WI38 (cell line): ENCODE data around the gene TP53I13.

Experiments used
- H3K4me3 ChIP-seq: 2 replicates; pipeline ENCODE4 v1.5.1; 2011; ENCODE audit warnings: low read depth, mild to moderate bottlenecking, control low read depth, low read length
- TF ChIP-seq, protein P1 (sequence below): IDR thresholded peaks from 2 replicates; pipeline ENCODE4 v1.5.1; 2012; ENCODE audit warnings: low read depth, mild to moderate bottlenecking, control low read depth, low read length

Gene TP53I13

DNA sequence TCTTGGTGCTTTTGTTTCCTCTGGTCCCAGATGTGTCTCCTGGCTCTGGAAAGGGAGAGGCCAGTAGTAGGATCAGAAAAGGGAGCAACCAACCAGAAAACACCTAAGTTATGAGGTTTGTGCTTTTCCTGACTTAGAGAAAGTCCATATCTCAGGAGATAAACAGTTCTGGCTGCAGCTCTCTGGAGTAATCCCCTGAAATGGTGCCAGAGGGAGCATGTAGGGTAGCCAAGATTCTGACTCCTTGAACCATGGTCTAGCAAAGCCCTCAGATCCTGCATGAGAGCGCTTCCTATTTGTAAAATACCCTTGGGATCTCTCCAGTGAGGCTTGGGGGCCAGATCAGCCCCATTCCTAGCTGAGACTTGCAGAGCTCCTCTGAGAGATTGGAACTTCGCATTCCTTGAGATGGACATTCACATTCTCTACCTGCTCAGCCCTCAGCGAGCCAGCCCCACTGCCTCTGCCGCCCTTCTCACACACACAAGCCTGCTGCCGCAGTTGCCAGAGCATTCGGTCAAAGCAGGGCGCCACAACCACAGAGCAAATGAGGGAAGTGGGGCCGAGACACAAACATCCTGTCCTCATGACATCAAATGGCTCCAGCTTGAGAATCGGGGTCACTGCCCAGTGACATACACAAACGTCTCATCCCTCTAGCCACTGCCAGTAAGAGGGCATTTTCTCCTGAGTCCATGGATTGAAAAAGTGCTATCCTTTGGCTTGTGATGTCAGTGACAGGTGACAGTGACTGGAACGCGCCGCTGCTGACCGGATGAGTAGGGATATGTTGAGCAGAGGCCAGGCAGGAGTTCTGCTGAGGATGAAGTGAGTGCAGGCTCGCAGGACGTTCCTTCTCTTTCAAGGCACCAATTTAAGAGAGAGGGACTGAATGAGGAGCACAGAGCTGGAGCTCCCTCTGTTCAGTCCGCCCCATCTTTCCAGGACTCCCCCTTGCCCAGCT is 6.7 kb upstream of the TP53I13 start:
- TF ChIP-seq, protein P1, sequence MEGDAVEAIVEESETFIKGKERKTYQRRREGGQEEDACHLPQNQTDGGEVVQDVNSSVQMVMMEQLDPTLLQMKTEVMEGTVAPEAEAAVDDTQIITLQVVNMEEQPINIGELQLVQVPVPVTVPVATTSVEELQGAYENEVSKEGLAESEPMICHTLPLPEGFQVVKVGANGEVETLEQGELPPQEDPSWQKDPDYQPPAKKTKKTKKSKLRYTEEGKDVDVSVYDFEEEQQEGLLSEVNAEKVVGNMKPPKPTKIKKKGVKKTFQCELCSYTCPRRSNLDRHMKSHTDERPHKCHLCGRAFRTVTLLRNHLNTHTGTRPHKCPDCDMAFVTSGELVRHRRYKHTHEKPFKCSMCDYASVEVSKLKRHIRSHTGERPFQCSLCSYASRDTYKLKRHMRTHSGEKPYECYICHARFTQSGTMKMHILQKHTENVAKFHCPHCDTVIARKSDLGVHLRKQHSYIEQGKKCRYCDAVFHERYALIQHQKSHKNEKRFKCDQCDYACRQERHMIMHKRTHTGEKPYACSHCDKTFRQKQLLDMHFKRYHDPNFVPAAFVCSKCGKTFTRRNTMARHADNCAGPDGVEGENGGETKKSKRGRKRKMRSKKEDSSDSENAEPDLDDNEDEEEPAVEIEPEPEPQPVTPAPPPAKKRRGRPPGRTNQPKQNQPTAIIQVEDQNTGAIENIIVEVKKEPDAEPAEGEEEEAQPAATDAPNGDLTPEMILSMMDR: no peak

DNA sequence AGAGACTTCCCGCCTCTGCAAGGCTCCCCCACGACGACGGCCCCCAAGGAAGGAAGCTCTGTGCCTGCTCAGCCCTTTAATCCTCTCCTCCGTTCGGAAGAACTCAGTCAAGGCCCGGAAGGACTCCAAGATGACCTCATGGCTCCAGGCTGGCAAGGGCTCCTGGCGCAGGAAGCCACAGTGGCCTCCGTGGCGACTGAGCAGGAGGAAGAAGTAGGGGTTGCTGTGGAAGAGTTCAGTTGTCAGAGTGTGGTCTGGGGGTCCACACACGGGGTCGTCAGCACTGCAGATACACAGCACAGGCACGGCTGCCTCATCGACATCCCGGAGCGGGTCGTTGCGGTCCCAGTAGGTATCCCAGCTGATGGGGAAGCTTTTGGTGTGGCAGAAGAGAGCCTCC is 5.9 kb upstream of the TP53I13 start:
- no peak overlapping the region for H3K4me3 ChIP-seq
- TF ChIP-seq, protein P1: no peak

More for the DNA sequence above, 6.7 kb upstream of the TP53I13 start:
- H3K4me3 ChIP-seq: no peak overlapping the region

DNA sequence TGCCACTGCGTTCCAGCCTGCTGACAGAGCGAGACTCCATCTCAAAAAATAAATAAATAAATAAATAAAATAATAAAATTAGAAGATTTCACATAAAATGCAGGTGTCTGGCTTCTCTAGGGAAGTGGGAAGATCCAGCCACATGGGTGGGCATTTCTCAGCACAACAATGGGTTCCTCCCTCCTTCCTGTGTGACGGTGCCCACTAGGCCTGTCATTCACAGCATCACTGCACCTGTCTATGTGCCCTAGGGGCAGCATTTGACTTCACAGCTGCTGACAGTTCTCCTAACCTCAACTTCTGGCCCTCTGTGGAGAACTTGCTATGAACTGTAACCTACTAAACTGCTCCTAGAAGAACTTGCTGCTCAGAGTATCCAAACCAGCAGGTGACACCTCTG is 4.7 kb upstream of the TP53I13 start:
- TF ChIP-seq, protein P1: no peak
- H3K4me3 ChIP-seq: no peak overlapping the region

DNA sequence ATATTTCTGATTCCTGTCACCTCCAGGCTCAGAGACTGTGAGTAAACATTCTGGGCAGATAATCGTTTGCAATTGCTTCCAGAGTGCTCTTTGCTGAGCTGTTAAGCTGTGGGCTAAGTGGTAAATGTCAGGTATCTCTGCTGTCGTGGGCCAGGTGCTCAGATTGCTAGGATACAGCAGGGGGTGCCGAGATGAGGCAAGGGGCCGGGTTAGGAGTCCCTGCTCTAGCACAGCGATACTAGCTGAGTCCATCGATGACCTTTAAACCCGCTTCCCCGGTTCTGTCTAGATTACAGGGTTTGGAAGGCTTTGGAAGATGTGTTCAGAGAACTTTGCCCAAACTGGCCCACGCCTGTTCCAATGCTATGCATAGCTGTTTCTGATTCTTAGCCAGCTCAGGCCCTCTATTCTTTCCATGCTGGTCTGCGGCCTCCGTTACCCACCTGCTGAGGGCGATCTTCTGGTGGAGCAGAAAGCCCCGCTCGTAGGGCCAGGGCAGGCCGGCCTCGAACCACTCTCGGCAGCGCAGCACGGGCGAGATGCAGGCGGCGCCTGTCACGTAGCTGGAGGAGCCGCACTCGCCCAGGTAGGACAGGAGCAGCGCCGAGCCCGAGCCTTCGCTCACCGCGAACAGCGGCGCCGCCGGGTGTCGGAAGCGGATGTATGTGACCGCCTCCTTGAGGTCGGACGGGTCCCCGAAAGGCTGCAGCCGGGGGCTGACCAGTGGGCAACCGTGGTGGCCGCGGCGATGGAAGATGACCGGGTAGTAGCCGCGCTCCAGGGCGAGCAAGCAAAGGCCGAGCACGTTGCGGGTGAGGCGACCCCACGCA is 2.6 kb upstream of the TP53I13 start:
- peak overlapping the region; percentile 55 for H3K4me3 ChIP-seq
- TF ChIP-seq, protein P1: no peak

DNA sequence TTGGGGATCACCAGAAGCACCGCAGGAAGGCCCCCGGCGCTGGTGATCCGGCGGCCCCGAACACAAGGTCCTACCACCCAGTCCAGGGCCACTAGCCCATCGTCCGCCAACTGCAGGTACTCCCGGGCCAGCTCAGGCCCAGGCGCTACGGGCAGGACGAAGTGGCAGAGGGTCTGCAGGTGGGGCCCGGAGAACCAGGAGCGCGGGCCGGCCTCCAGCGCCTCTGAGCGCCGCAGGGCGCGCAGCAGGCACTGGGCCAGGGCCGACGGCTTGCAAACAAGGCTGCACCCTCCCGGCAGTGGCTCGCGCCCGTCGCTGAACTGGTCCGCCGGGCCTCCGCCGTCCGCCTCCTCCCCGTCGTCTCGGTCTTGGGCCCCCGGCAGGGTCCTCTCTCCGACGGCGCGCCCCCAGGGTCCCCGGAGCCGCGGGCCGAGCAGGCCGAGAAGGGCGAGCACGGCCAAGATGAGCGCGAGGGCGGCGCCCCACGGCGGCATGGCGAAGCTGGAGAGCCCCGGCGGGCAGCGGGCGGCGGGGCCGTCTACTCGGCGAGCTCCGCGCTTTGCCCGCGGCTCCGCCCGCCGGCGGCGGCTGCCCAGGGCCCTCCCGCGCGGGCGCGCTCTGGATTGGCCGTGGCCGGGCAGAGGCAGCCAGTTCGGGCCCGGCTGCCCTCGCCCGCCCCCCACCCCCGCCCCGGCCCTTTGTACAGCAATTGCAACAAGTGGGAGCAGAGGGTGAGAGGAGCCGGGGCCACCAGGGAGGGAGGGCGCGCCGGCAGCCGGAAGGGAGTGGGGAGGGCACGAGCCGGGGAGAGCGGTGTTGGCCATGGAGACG is 1.8 kb upstream of the TP53I13 start, which contains the start of gene ABHD15:
Gene ABHD15, minus strand, starts transcription at position 565 of the 831 bp plus-strand sequence. Its CDS starts 71 bp downstream, at position 494.
- TF ChIP-seq, protein P1: no peak
- H3K4me3 ChIP-seq: peak within 1 kb of the TSS; percentile 73

DNA sequence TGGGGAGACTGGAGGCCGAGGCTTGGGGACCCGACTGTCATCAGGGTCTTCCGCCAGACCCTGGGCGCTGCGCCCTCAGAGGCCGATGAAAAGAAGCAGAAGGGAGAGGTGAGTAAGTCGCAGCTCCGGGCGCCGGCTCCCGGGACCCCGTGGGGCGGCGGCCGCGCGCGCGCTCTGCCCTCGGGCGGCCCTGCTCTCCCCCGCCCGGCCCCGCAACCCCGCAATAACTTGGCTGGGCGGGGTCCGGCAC is 1.3 kb upstream of the TP53I13 start:
- TF ChIP-seq, protein P1: no peak
- peak overlapping the region; percentile 73 for H3K4me3 ChIP-seq
